Activated CD8-positive, alpha-beta memory T cell treated with anti-CD3 and anti-CD28 coated beads, Interleukin-2, amount 10 ng/mL, durations not matched to agents 7 days and 5 days (primary cell): ENCODE measurements around the gene EGFLAM. TPM values are rescaled to one million over a fixed set of nuclear protein-coding genes. Genes with fewer than 3 reads are reported as not detected.

Experiments
- ATAC-seq: fragments of 150-1000 bp; cut with Tn5 transposase; one replicate; pipeline ENCODE4 v1.10.0; 2021; ENCODE audit warnings: moderate library complexity
- CTCF ChIA-PET: fragments of 350-600 bp; sonication (Branson Sonifier 250); formaldehyde crosslinking; loops from one replicate; lab custom pipeline; 2021; ENCODE audit warnings: antibody characterized with exemption; lab: Charles Lee
- DNase-seq: peaks from one replicate; pipeline ENCODE4 v3.0.0-alpha.2; 2020
- H3K27ac Mint-ChIP-seq: one replicate; pipeline ENCODE4 v1.8.0; 2021; ENCODE audit warnings: mild to moderate bottlenecking, mixed read lengths
- H3K27me3 Mint-ChIP-seq: one replicate; pipeline ENCODE4 v1.8.0; 2021; ENCODE audit warnings: mixed read lengths
- H3K36me3 Mint-ChIP-seq: one replicate; pipeline ENCODE4 v1.8.0; 2021; ENCODE audit warnings: mild to moderate bottlenecking, mixed read lengths
- H3K4me1 Mint-ChIP-seq: one replicate; pipeline ENCODE4 v1.8.0; 2021; ENCODE audit warnings: mixed read lengths
- H3K4me3 Mint-ChIP-seq: one replicate; pipeline ENCODE4 v1.8.0; 2021; ENCODE audit warnings: mild to moderate bottlenecking, moderate library complexity, mixed read lengths
- H3K9me3 Mint-ChIP-seq: one replicate; pipeline ENCODE4 v1.8.0; 2022; ENCODE audit warnings: low read depth, mixed read lengths
- total RNA-seq, 2 experiments: library from RNA; stranded (reverse); gene quantifications; one replicate each; pipeline ENCODE4 v1.2.3, GENCODE V29; 2021

The EGFLAM gene
- total RNA-seq, 2 experiments from 2014 or later: not detected

DNA sequence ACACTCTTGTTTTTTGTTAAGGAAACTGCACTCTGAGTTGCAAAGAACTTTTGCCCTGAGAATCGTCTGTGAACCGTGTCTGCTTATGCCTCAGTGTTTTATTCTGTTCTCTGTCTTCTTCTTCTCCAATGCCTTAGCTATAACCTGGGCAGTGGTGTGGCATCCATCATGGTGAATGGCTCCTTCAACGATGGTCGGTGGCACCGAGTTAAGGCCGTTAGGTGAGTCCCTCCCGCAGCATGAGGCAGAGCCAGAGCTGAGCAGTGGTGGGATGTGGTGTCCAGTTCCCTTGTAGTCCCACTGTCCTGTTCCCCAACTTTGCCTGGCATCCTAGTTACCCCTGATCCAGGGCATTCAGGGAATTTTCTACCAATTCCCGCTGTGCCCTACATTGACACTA is 199.8 kb downstream of the EGFLAM start:
- no peak overlapping the region for H3K27ac Mint-ChIP-seq
- H3K4me3 Mint-ChIP-seq: no peak overlapping the region
- H3K9me3 Mint-ChIP-seq: no peaks in the 10 kb centered on the region
- H3K4me1 Mint-ChIP-seq: peaks cover 17% of the 10 kb centered on the region
- ATAC-seq (no peak), DNase-seq (no peak)
- peaks cover 2% of the 10 kb centered on the region for H3K36me3 Mint-ChIP-seq
- CTCF ChIA-PET: no interaction called here
- H3K27me3 Mint-ChIP-seq: peaks cover 77% of the 10 kb centered on the region

DNA sequence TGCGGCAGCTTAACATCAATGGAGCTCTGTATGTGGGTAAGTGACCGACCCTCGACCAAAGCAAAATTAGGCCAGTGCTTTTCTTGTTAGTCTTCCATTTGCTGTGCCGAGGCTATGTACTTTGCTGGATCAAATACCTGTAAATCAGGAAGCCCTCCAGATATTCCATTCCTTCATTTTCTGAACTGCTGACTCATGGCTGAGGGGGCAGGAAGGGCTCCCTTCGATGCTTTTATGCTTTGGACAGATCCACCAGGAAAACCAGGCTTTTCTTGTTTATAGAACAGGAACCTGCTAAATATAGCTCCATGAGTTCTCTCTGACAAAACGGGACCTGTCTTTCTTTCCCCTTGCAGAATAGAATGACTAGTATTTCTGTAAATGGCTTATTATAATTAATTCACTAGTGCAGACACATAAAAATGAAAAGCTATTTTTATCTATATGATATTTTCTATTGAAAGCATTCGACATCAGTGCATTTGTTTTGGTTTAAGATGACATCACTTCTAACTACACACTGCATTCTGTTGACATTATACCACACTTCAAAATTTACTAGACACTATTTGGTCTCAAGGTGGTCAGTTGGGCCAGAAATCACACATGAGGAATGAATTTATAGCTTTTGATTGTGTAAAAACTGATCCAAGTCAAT is 204.7 kb downstream of the EGFLAM start:
- ATAC-seq (no peak), DNase-seq (no peak)
- Mint-ChIP-seq H3K36me3 (no peaks in the 10 kb centered on the region), H3K9me3 (no peaks in the 10 kb centered on the region), H3K4me1 (no peaks in the 10 kb centered on the region), H3K27ac (no peak overlapping the region), H3K27me3 (peaks cover 44% of the 10 kb centered on the region), H3K4me3 (no peak overlapping the region)
- CTCF ChIA-PET: interaction anchor here (0.8 kb wide), 1 partner anchor 22 kb away, joined by 3 read pairs; no protein-coding TSS in a partner anchor

DNA sequence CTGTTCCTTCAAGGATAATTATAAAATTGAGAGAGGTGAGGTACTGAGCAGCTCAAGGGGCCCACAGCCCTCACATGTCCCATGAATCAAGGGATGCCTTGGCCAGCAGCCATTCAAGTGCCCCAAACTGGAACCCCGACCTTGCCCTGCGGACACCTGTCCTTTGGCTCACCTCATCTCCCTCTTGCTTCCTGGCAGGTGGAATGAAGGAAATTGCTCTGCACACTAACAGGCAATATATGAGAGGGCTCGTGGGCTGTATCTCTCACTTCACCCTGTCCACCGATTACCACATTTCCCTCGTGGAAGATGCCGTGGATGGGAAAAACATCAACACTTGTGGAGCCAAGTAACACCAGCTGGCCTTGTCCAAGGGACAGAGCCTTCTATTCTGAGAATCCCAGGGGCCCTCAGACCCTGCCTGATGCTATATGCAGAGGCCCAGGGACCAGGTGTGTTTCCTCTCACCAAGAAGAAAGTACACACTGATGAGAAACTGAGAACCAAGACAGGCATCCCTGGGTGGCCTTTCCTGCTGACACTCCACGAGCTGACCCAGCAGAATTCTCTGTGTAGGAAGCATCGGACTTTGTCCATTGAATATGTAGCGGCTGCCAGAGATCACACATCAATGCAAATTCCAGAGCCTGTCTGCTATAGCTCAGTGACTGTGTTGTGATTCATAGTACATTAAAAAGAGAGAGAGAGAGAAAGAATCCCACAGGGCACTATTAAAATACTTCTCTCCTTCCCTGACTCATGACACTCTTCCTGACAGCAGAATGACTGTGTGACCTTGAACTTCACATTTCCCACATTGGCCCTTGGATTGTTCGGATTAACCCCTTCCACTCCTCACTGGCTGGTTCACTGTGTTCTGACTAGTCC is 205.5 kb downstream of the EGFLAM start:
- Mint-ChIP-seq H3K9me3 (no peaks in the 10 kb centered on the region), H3K27ac (no peak overlapping the region), H3K4me1 (no peaks in the 10 kb centered on the region), H3K27me3 (peaks cover 38% of the 10 kb centered on the region), H3K36me3 (no peaks in the 10 kb centered on the region), H3K4me3 (no peak overlapping the region)
- ATAC-seq: no peak
- DNase-seq: no peak
- CTCF ChIA-PET: interaction anchor here (0.8 kb wide), 1 partner anchor 23 kb away, joined by 3 read pairs; no protein-coding TSS in a partner anchor

DNA sequence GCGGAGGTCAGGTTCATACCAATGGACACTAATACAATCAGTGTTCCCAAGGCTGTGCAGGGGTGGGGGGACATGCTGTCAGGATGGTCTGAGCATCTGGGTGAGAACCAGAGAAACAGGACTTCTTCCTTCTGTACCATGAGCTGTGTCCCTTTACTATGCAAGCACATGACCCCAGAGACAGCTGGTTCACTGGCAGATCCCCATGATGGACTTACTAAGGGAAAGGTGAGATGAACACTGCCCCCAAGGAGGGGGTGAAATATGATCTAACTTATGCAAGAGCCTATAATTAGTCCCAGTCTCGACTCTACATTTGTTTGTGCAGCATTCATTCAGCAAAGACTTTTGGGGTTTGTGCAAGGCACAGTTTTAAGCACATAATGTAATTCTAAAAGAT is 206.7 kb downstream of the EGFLAM start:
- Mint-ChIP-seq H3K9me3 (no peaks in the 10 kb centered on the region), H3K36me3 (no peaks in the 10 kb centered on the region), H3K27me3 (peaks cover 33% of the 10 kb centered on the region), H3K4me1 (no peaks in the 10 kb centered on the region), H3K4me3 (no peak overlapping the region), H3K27ac (no peak overlapping the region)
- ATAC-seq (no peak), DNase-seq (no peak)
- CTCF ChIA-PET: interaction anchor here (1.7 kb wide), 1 partner anchor 23 kb away, joined by 6 read pairs; no protein-coding TSS in a partner anchor

DNA sequence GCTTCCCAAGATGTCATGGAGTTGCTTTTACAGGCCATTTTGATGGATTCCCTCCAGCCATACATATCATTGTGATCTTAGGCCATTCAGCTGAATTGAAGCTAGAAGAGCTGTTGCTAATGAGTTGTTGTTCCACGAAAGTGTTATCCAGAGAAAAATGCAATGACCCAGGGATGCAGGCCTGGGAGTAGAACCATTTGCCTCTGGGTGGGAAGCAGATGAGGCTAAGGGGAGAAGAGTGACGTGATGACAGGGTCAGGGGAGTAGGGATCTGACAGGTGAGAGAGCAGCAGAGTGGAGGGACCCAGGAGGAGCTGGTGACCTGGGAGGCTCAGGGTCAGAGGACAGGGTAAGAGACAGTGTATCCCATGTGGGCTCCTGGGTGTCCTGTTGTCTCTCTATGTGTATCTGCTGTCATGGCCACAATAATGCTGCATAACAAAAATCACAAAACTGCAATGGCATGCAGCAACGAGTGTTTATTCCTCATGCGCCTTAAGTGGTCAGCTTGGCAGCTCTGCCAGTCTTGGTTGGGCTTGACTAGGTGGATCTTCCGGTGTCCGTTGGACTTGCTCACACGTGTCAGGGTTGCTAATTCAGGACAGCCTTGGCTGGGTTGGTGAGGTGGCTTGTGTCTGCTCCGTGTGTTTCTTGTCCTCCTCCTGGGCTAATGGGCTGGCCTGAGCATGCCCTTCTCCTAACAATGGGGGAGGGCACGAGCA is 207.5 kb downstream of the EGFLAM start:
- no peaks in the 10 kb centered on the region for H3K36me3 Mint-ChIP-seq
- DNase-seq (no peak), ATAC-seq (no peak)
- no peaks in the 10 kb centered on the region for H3K4me1 Mint-ChIP-seq
- no peak overlapping the region for H3K27ac Mint-ChIP-seq
- no peak overlapping the region for H3K4me3 Mint-ChIP-seq
- no peaks in the 10 kb centered on the region for H3K9me3 Mint-ChIP-seq
- CTCF ChIA-PET: interaction anchor here (1.7 kb wide), 1 partner anchor 24 kb away, joined by 6 read pairs; no protein-coding TSS in a partner anchor
- peaks cover 29% of the 10 kb centered on the region for H3K27me3 Mint-ChIP-seq

DNA sequence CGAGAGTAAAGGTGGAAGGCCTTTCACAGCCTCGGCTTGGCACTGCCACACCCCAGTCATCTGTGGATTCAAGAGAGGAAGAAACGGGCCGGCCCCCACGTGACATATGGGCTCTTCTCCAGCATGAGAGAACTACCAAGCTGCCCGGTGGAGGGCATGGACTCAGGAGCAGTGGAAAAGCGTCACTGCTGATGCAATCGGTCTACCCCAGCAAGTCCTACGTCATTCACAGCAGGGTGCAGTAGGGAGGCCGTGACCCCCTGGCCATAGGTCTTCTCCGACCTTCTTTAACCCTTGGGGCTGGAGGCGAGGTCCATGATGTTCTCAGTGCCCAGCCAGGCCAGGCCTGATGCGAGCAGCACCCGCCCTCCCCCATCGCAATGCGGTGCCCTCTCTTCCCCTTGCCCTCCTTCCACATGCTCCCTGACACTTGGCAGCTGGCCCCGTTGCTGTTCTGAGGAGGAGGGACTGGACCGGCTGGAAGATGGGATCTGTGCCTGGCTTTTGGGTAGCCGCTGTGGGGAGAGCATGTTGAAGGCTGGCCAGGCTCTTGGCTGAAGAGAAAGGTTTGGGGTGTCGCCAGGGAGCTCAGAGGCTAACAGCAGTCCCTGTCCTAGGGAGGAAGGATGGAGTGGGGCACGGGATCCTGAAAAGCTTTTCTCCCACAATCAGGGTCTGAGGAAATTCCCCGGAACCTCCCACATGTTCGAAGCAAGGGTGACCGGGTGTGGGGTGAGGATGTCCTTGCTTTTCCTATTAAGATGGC is 208.2 kb downstream of the EGFLAM start:
- H3K36me3 Mint-ChIP-seq: no peaks in the 10 kb centered on the region
- DNase-seq: no peak
- H3K9me3 Mint-ChIP-seq: no peaks in the 10 kb centered on the region
- no peak for ATAC-seq
- no peak overlapping the region for H3K27ac Mint-ChIP-seq
- CTCF ChIA-PET: interaction anchor here (0.8 to 1.7 kb wide), 2 partner anchors 25 to 46 kb away, joined by 3 to 6 read pairs; no protein-coding TSS in a partner anchor
- no peaks in the 10 kb centered on the region for H3K4me1 Mint-ChIP-seq
- no peak overlapping the region for H3K4me3 Mint-ChIP-seq
- peaks cover 28% of the 10 kb centered on the region for H3K27me3 Mint-ChIP-seq

DNA sequence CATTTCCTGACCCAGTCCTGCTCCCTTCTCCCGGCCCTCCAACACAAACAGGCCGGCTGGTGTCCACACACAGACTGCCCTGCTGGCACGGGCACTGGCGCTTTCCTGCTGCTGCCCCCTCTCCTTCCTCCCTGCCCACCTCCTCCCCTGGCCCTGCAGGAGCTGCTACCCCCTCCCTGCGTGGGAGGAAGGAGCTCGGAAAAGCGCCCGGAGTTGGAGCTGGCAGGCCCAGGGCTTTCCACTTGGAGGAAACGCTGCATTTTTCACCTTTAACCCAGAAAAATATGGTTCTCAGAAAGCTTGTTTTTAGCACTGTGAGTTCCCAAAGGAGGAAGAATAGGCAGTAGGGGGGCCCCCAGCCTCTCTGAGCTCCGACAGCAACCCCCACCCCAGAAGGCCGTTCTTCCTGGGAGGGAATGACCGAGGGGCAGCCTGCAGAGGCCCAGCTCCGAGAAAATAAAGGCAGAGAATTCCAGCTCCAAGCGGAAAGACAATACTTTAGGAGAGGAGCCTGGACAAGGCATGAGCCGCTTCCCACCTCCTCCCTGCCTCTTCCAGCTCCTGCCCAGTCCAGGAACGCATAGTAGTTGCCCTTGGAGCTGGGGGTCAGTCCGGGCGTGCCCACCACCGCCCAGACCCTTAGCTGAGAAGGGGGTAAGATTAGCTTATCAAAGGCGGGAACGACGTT is 209.1 kb downstream of the EGFLAM start:
- no peak for DNase-seq
- no peak overlapping the region for H3K4me3 Mint-ChIP-seq
- H3K36me3 Mint-ChIP-seq: no peaks in the 10 kb centered on the region
- CTCF ChIA-PET: interaction anchor here (0.8 kb wide), 1 partner anchor 47 kb away, joined by 3 read pairs; no protein-coding TSS in a partner anchor
- H3K27me3 Mint-ChIP-seq: peaks cover 29% of the 10 kb centered on the region
- H3K9me3 Mint-ChIP-seq: no peaks in the 10 kb centered on the region
- H3K4me1 Mint-ChIP-seq: no peaks in the 10 kb centered on the region
- no peak for ATAC-seq
- no peak overlapping the region for H3K27ac Mint-ChIP-seq

DNA sequence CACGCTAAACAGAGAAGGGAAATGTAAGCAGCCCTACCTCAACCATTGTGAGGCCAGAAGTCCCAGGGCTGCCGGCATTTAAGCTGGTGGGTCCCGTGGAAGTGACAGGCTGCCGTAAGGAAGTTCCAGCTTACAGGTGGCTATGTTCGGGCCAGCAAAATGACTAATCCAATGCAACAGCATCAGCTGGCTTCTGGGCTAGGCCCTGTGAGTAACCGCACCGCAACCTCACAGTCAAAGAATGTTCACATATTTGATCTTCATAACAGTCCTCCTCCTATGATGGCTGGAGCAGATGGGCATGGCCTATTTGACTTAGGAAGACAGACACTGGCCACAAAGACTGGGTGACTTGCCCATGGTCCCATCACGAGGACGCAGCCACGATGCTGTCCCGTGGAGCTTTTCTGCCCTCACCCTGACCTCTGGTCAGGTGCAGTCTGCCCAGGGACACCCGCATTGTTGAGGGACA is 209.9 kb downstream of the EGFLAM start:
- CTCF ChIA-PET: no interaction called here
- ATAC-seq (no peak), DNase-seq (no peak)
- Mint-ChIP-seq H3K36me3 (no peaks in the 10 kb centered on the region), H3K4me1 (no peaks in the 10 kb centered on the region), H3K9me3 (no peaks in the 10 kb centered on the region), H3K4me3 (no peak overlapping the region), H3K27ac (no peak overlapping the region), H3K27me3 (peaks cover 29% of the 10 kb centered on the region)

DNA sequence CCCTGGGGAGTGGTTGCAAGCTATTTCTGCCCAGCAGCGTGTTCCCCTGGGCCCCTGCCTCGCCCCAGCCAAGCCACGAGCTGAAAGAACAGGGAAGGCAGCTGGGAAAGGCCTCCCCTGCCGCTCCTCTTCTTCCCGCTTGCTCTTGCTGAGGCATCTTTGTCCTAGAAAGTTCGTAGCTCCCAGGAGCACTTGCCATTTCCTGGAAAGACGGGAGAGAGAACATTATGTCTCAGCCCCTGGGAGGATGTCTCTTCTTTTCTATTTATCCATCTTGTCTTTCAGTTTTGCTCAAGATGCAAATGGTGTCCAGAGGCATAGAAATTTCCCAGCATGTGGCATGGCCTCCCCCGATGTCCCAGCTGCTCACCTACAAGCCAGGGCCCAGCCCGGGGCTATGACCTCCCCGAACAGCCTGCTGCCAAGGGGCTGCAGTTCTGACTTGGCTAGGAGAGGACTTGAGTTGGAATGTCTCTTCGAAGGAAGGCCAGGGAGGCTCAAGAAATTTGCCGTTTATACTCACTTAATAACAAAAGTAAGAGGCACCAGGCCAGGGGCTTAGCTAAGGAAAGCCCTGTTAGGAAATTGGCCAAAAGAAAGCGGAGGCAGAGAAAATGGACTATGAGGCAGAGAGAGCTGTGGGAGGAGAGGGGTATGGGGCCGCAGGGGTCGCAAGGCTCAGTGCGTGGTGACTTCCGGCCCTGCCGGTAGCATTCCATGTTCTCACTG is 210.8 kb downstream of the EGFLAM start:
- Mint-ChIP-seq H3K36me3 (no peaks in the 10 kb centered on the region), H3K27ac (no peak overlapping the region), H3K4me1 (no peaks in the 10 kb centered on the region), H3K9me3 (no peaks in the 10 kb centered on the region), H3K27me3 (peaks cover 36% of the 10 kb centered on the region), H3K4me3 (no peak overlapping the region)
- ATAC-seq (no peak), DNase-seq (no peak)
- CTCF ChIA-PET: no interaction called here

DNA sequence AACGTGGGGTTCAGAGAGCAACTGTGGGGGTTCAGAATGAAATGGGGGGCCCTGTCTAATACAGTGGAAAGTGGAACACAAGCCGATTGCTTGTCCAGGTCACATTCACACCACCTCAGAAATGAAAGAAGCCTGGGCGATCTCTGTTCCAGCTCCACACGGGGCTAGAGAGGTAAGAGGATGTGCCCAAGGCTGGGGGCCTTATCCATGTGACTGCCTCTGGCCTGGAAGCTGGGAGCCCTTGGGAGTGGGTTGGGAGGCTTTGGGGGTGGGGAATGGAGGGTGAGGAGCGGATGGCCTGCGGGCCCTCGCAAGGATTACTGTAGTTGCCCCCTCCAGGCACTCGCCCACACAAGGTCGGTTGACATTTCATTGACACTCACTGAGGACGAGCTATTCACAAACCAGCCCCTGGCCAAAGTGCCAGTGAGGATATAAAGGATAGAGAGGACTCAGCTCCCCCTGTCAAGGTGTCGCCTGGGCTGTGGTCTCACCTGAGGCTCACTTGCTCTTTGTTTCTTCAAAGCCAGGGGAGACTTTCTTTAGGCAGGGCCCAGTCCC is 211.4 kb downstream of the EGFLAM start:
- H3K9me3 Mint-ChIP-seq: no peaks in the 10 kb centered on the region
- peaks cover 41% of the 10 kb centered on the region for H3K27me3 Mint-ChIP-seq
- DNase-seq: no peak
- H3K4me1 Mint-ChIP-seq: no peaks in the 10 kb centered on the region
- CTCF ChIA-PET: no interaction called here
- no peak for ATAC-seq
- no peaks in the 10 kb centered on the region for H3K36me3 Mint-ChIP-seq
- no peak overlapping the region for H3K27ac Mint-ChIP-seq
- H3K4me3 Mint-ChIP-seq: no peak overlapping the region

DNA sequence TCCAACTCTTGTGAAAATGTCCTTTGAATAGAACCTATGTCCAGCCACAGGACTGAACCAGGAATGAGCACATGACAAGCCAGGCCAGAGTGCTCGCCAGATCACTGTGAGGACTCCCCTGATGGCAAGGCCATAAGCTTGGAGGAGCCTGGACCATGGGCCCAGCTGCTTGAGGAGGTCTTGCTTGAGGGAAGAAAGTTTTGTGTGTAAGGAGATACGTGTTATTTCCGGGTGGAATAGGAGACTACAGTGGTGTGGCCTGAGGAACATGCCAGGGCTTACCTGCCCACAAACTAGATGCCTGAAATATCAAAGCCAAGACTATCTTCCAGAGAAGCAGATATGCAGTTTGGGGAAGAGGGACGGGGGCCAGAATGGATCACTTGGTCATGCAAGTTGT is 213.3 kb downstream of the EGFLAM start:
- H3K4me3 Mint-ChIP-seq: no peak overlapping the region
- H3K27ac Mint-ChIP-seq: no peak overlapping the region
- CTCF ChIA-PET: no interaction called here
- ATAC-seq (no peak), DNase-seq (no peak)
- no peaks in the 10 kb centered on the region for H3K36me3 Mint-ChIP-seq
- no peaks in the 10 kb centered on the region for H3K4me1 Mint-ChIP-seq
- no peaks in the 10 kb centered on the region for H3K9me3 Mint-ChIP-seq
- peaks cover 55% of the 10 kb centered on the region for H3K27me3 Mint-ChIP-seq
